Endothelial cell of umbilical vein (primary cell): Measurements from ENCODE around the gene PTPN14. TPM values are rescaled to one million over a fixed set of nuclear protein-coding genes. Genes with fewer than 3 reads are reported as not detected.

Experiments used
- BruUV-seq: library from RNA; stranded (reverse); fragments of 400-500 nt; replicated peaks from 2 replicates; lab custom pipeline; 2021; lab: Mats Ljungman, UMichigan
- CTCF ChIA-PET: fragments of 300-600, 350-600 bp; sonication (Branson Sonifier 250); formaldehyde crosslinking; loops from one replicate; lab custom pipeline; 2021; ENCODE audit warnings: antibody characterized with exemption, inconsistent platforms; lab: Charles Lee
- POLR2A ChIA-PET: fragments of 300-600, 350-600 bp; sonication (Branson Sonifier 250); formaldehyde crosslinking; loops from one replicate; lab custom pipeline; 2021; ENCODE audit warnings: antibody characterized with exemption, inconsistent platforms; lab: Charles Lee
- DNase-seq: peaks from one replicate; pipeline ENCODE4 v3.0.0-alpha.2; 2011; ENCODE audit warnings: low read depth, low spot score
- FAIRE-seq: peaks from 2 replicates; lab custom pipeline; 2011; peaks lifted over from hg19 to GRCh38; lab: Jason Lieb, UNC
- H2AFZ ChIP-seq: 2 replicates; pipeline ENCODE4 v1.6.0; 2012; ENCODE audit warnings: low read depth, low read length, control low read depth, inconsistent platforms
- H3K27ac ChIP-seq: 2 replicates; pipeline ENCODE4 v1.5.1; 2011; ENCODE audit warnings: low read depth, mild to moderate bottlenecking, control low read depth, low read length, moderate library complexity; ENCODE audit not compliant: insufficient read depth
- H3K27me3 ChIP-seq, 2 experiments: 2 replicates each; pipeline versions ENCODE4 v1.6.0 to v1.6.1; 2011; ENCODE audit warnings: low read length in 2 of 2, mixed read lengths in 1 of 2; ENCODE audit not compliant: control insufficient read depth in 2 of 2, insufficient read depth in 2 of 2
- H3K36me3 ChIP-seq, 2 experiments: 2 replicates in 1 of 2; 3 replicates in 1 of 2; pipeline ENCODE4 v1.5.1; 2011; ENCODE audit warnings: low read length in 2 of 2, mild to moderate bottlenecking in 1 of 2, moderate library complexity in 1 of 2; ENCODE audit not compliant: control insufficient read depth in 2 of 2, insufficient read depth in 2 of 2; ENCODE audit errors: extremely low read depth in 1 of 2
- H3K4me1 ChIP-seq: 3 replicates; pipeline ENCODE4 v1.5.1; 2011; ENCODE audit warnings: mild to moderate bottlenecking, low read length; ENCODE audit not compliant: control insufficient read depth, insufficient read depth; ENCODE audit errors: extremely low read depth
- H3K4me2 ChIP-seq: 2 replicates; pipeline ENCODE4 v1.6.1; 2011; ENCODE audit warnings: low read length, control low read depth, mixed read lengths; ENCODE audit not compliant: insufficient read depth
- H3K4me3 ChIP-seq, 3 experiments: fragments of 200-600 bp in 1 of 3; sonication (generic), shearing (Covaris generic) in 1 of 3; replicated peaks in 1 of 3; 2 replicates each; pipeline ENCODE4 v1.5.1; 2011 to 2016; ENCODE audit warnings: control low read depth in 3 of 3, low read length in 3 of 3, mild to moderate bottlenecking in 2 of 3, inconsistent platforms in 1 of 3, low read depth in 1 of 3, moderate library complexity in 1 of 3; ENCODE audit not compliant: insufficient read depth in 1 of 3
- H3K79me2 ChIP-seq: 2 replicates; pipeline ENCODE4 v1.6.0; 2012; ENCODE audit warnings: low read length, inconsistent platforms; ENCODE audit not compliant: control insufficient read depth, insufficient read depth
- H3K9ac ChIP-seq: replicated peaks from 2 replicates; pipeline ENCODE3; 2011; ENCODE audit warnings: low read length, control low read depth; ENCODE audit not compliant: insufficient read depth; ENCODE audit errors: extremely low read depth
- H3K9me1 ChIP-seq: replicated peaks from 3 replicates; pipeline ENCODE4 v1.6.0; 2011; ENCODE audit warnings: mild to moderate bottlenecking, low read length; ENCODE audit not compliant: control insufficient read depth, insufficient read depth; ENCODE audit errors: extremely low read depth
- H3K9me3 ChIP-seq: replicated peaks from 2 replicates; pipeline ENCODE4 v1.5.1; 2012; ENCODE audit warnings: low read length, inconsistent platforms; ENCODE audit not compliant: control insufficient read depth, insufficient read depth
- H4K20me1 ChIP-seq: replicated peaks from 2 replicates; pipeline ENCODE3; 2011; ENCODE audit warnings: mild to moderate bottlenecking, low read length; ENCODE audit not compliant: control insufficient read depth, insufficient read depth; ENCODE audit errors: extremely low read depth
- CTCF ChIP-seq, 2 donors: IDR thresholded peaks; 1 replicate in 1 of 2; 2 replicates in 1 of 2; pipeline ENCODE4 v1.5.1; 2011; ENCODE audit warnings: low read length in 2 of 2, mild to moderate bottlenecking in 2 of 2, moderate library complexity in 2 of 2, control low read depth in 1 of 2, inconsistent platforms in 1 of 2, low read depth in 1 of 2; ENCODE audit not compliant: insufficient read depth in 1 of 2; ENCODE audit errors: extremely low read depth in 1 of 2
- EZH2 ChIP-seq: IDR thresholded peaks from 2 replicates; pipeline ENCODE4 v1.6.1; 2012; ENCODE audit warnings: borderline replicate concordance, low read depth, mild to moderate bottlenecking, moderate library complexity, low read length, inconsistent platforms; ENCODE audit not compliant: severe bottlenecking
- FOS ChIP-seq: IDR thresholded peaks from 2 replicates; pipeline ENCODE4 v1.6.1; 2011; ENCODE audit warnings: mild to moderate bottlenecking, low read length, moderate library complexity, borderline replicate concordance; ENCODE audit not compliant: insufficient read depth
- JUN ChIP-seq: IDR thresholded peaks from 2 replicates; pipeline ENCODE4 v1.6.1; 2011; ENCODE audit warnings: borderline replicate concordance, low read depth; ENCODE audit not compliant: insufficient read length, insufficient read depth
- MYC ChIP-seq: IDR thresholded peaks from one replicate; pipeline ENCODE4 v1.6.1; 2011; ENCODE audit warnings: mild to moderate bottlenecking, low read depth, low read length
- POLR2A ChIP-seq: IDR thresholded peaks from 2 replicates; pipeline ENCODE4 v1.6.1; 2012; ENCODE audit warnings: low read depth, mild to moderate bottlenecking, control low read depth, low read length
- POLR2AphosphoS5 ChIP-seq: IDR thresholded peaks from 2 replicates; pipeline ENCODE4 v1.6.1; 2012; ENCODE audit warnings: low read depth, mild to moderate bottlenecking, control low read depth, low read length, moderate library complexity; ENCODE audit not compliant: insufficient read depth
- dilution Hi-C: fragments of 300-500 bp; cut with MboI; formaldehyde crosslinking; loops from one replicate; pipeline ENCODE4 v1.15.0; 2019; ENCODE audit warnings: low sequenced_read_pairs; ENCODE audit not compliant: extremely low pct_ligation_motif_present
- intact Hi-C: fragments of 100-400 bp; cut with micrococcal nuclease; formaldehyde crosslinking; loops from one replicate; pipeline ENCODE4 v1.10.0; 2022
- polyA plus RNA-seq, 4 experiments: library from polyadenylated mRNA; depleted of rRNA in 3 of 4; stranded (reverse) in 3 of 4; unstranded in 1 of 4; fragments of >200 nt; gene quantifications; 2 replicates each; pipeline versions ENCODE4 v1.2.1 to v1.2.3, GENCODE V29; 2011 to 2012; ENCODE audit warnings: missing spikeins in 1 of 4
- total RNA-seq: library from RNA; stranded (reverse); gene quantifications from 2 replicates; pipeline ENCODE4 v1.2.3, GENCODE V29; 2021

The PTPN14 gene
- total and polyA plus RNA-seq, 2 donors (not counting 3 experiments of a cell fraction or from before 2014, with no cell fraction given), result 18.5 to 93.0 TPM

GRCh38 chr1:214416858-214417257, 134.5 kb downstream of the PTPN14 start:
- no TSS peak for BruUV-seq
- Histone ChIP-seq H3K27me3 (no peaks in the 10 kb centered on the region), H3K27ac (peak overlapping the region; percentile 28), H4K20me1 (no peaks in the 10 kb centered on the region), H3K4me1 (peaks cover 49% of the 10 kb centered on the region), H3K36me3 (peaks cover 0 to 5% of the 10 kb centered on the region in 2 experiments), H3K79me2 (peaks cover 71% of the 10 kb centered on the region), H3K9me3 (no peaks in the 10 kb centered on the region), H3K9ac (peak overlapping the region; percentile 27), H3K4me3 (no peak overlapping the region), H3K9me1 (no peaks in the 10 kb centered on the region), H2AFZ (no peak overlapping the region), H3K4me2 (peak overlapping the region; percentile 63)
- intact Hi-C loops, result no loop called here
- POLR2A ChIA-PET, result interaction anchor here (1.5 to 1.6 kb wide), 2 partner anchors 13 to 135 kb away, joined by 5 to 6 read pairs; partner anchors contain the start of gene PTPN14
- TF ChIP-seq EZH2 (no peak), FOS (no peak), MYC (no peak), POLR2AphosphoS5 (no peak), POLR2A (no peak)
- DNase-seq (no peak), FAIRE-seq (no peak)
- dilution Hi-C loops, result no loop called here
- CTCF ChIA-PET, result interaction anchor here (1.1 to 2.3 kb wide), 3 partner anchors 12 to 135 kb away, joined by 4 to 19 read pairs (median 4); partner anchors contain the start of gene PTPN14

GRCh38 chr1:214416417-214416816, 135.0 kb downstream of the PTPN14 start:
- no peak overlapping the region for H3K4me3 ChIP-seq
- no peak overlapping the region for H2AFZ ChIP-seq
- TF ChIP-seq CTCF (IDR thresholded peaks at IDR 0.05; ENCODE audit: extremely low read depth in 1 of 2, insufficient read depth in 1 of 2, low read depth in 1 of 2, low read length in 2 of 2) (no peak), POLR2A (no peak), JUN (peak; percentile 64), EZH2 (no peak), FOS (peak; percentile 74)
- CTCF ChIA-PET, result interaction anchor here (1.1 to 2.3 kb wide), 3 partner anchors 11 to 135 kb away, joined by 4 to 19 read pairs (median 4); partner anchors contain the start of gene PTPN14
- peak; percentile 77 for FAIRE-seq
- peaks cover 0 to 5% of the 10 kb centered on the region in 2 experiments for H3K36me3 ChIP-seq
- H3K27me3 ChIP-seq, result no peaks in the 10 kb centered on the region
- H3K9me1 ChIP-seq, result no peaks in the 10 kb centered on the region
- POLR2A ChIA-PET, result interaction anchor here (1.5 to 1.6 kb wide), 2 partner anchors 12 to 136 kb away, joined by 5 to 6 read pairs; partner anchors contain the start of gene PTPN14
- no peaks in the 10 kb centered on the region for H4K20me1 ChIP-seq
- BruUV-seq, result no TSS peak
- H3K9me3 ChIP-seq, result no peaks in the 10 kb centered on the region
- peak; percentile 75 for DNase-seq
- H3K9ac ChIP-seq, result peak overlapping the region; percentile 27
- peak overlapping the region; percentile 63 for H3K4me2 ChIP-seq
- intact Hi-C loops (no loop called here), dilution Hi-C loops (no loop called here)
- H3K4me1 ChIP-seq, result peaks cover 49% of the 10 kb centered on the region
- H3K27ac ChIP-seq, result peak overlapping the region; percentile 28
- H3K79me2 ChIP-seq, result peaks cover 66% of the 10 kb centered on the region
